ENCODE data around the gene SPARC.

DNA sequence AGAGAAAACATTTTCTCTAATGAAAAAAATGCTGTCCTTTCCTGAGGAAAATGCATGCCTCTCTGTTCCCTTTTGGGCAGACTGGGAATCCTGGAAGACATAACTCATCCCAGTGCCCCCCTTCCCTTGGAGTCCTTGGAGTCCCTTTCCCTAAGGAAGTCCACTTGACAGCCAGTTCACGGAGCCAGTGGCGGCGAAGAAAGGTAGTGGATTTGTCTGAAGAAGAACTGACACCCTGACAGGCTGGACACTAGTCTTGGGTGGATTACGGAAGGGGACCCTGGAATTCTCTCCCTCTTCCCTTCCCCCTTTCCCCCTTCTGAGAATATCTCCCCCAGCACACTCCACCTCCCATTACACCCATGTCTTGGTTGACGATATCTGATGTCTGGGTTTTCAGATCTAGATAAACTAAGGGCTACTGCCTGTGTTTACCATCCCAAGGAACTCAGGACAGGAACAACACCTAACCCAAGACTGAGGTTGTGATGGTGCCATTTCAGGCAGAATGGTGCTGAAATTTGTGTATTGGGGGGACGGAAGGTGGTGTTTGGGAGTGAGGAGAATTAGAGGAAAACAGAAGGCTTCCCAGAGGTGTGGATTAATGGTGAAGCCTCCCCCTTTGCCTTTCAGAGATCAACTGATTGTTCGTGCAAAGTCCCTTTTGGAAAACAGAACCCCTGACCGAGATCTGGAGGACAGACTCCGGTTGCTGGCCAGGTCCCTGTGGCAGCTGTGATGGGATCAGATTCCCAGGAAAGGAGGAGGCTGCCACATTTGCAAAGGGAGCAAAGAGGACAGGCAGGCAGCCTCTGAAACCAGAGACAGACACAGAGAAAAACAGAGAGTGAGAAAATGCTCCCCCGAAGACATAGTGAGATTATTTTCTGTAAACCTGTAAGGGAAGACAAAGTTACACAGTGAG, 704 bp downstream of the SPARC start:
- TF ChIP-seq GATA3 (IDR thresholded peaks at IDR 0.05; ENCODE audit: low read depth, low read length) (no peak), GATA2 (IDR thresholded peaks at IDR 0.05; ENCODE audit: low read depth, low read length) (peak; percentile 57; the same call in 1 of the 2 replicates)

Measured in SH-SY5Y (cell line).